Astrocyte (in vitro differentiated cells and primary cell): ENCODE measurements around the gene UTP4.

Experiments used
- EZH2 ChIP-seq: IDR thresholded peaks from 2 replicates; pipeline ENCODE4 v1.6.1; 2012; ENCODE audit warnings: mild to moderate bottlenecking, low read length, inconsistent platforms; ENCODE audit not compliant: insufficient read depth
- TF ChIP-seq, protein P1 (sequence below): IDR thresholded peaks from 2 replicates; pipeline ENCODE4 v1.5.1; 2011; ENCODE audit warnings: low read depth, mild to moderate bottlenecking, inconsistent platforms, low read length, moderate library complexity; ENCODE audit not compliant: insufficient read depth

DNA sequence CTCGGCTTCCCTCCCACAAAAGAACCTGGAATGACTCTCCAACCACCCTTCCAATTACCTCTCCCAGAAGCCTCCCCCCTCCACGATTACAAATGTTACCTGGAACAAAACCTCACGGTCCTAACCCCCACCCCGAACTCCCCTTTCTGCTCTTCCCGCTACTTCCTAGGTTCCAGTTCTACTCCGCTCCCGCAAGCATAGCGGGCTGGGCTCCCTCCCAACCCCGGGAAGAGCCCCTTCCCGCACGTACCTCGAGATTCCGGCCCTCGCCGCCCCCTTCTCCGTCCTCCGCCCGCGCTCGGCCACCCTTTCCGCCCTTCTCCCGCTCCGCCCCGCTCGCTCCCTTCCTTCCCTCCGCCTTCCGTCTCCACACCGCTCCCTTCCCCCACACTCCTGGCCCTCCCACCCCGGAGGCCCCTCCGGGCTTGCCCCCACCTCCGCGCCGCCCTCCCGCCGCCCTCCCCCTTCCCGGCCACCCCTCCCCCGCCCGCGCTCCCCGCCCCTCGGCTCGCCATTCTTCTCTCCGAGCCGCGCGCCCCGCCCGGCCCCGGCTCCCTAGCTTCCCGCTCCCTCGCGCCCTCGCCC is 518 bp upstream of the UTP4 start:
- TF ChIP-seq, protein P1, sequence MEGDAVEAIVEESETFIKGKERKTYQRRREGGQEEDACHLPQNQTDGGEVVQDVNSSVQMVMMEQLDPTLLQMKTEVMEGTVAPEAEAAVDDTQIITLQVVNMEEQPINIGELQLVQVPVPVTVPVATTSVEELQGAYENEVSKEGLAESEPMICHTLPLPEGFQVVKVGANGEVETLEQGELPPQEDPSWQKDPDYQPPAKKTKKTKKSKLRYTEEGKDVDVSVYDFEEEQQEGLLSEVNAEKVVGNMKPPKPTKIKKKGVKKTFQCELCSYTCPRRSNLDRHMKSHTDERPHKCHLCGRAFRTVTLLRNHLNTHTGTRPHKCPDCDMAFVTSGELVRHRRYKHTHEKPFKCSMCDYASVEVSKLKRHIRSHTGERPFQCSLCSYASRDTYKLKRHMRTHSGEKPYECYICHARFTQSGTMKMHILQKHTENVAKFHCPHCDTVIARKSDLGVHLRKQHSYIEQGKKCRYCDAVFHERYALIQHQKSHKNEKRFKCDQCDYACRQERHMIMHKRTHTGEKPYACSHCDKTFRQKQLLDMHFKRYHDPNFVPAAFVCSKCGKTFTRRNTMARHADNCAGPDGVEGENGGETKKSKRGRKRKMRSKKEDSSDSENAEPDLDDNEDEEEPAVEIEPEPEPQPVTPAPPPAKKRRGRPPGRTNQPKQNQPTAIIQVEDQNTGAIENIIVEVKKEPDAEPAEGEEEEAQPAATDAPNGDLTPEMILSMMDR, result no peak
- no peak for TF ChIP-seq EZH2
